GM12892 (cell line): ENCODE measurements around the gene TYW3.
"Not testable (repeated sequence)": the region's sequence is repeated elsewhere in the genome, so short reads cannot be mapped to it uniquely, and the experiment has no call there.

Experiments
- POLR2A ChIP-seq: IDR thresholded peaks from 2 replicates; pipeline ENCODE4 v1.6.1; 2011; ENCODE audit warnings: low read depth, low read length, control low read depth
- POLR2AphosphoS5 ChIP-seq: IDR thresholded peaks from 2 replicates; pipeline ENCODE4 v1.6.1; 2011; ENCODE audit warnings: low read depth, low read length, control low read depth

- TF ChIP-seq POLR2AphosphoS5, POLR2A: not testable (repeated sequence)
Observed at GRCh38 chr1:74740307-74740980, 7.5 kb downstream of the TYW3 start.
